GM03348 (cell line): Measurements from ENCODE around the gene PRDM16.
"Not testable (repeated sequence)": the region's sequence is repeated elsewhere in the genome, so short reads cannot be mapped to it uniquely, and the experiment has no call there.

Experiments used
- DNase-seq: peaks from one replicate; pipeline ENCODE4 v3.0.0; 2012; ENCODE audit warnings: low spot score

PRDM16 gene

GRCh38 chr1:3163356-3163755, 94.4 kb downstream of the PRDM16 start:
- no peak for DNase-seq

GRCh38 chr1:3164671-3165070, 95.7 kb downstream of the PRDM16 start:
- DNase-seq = no peak

GRCh38 chr1:3165189-3165588, 96.2 kb downstream of the PRDM16 start:
- not testable (repeated sequence) for DNase-seq

GRCh38 chr1:3166206-3166918, 97.4 kb downstream of the PRDM16 start:
- no peak for DNase-seq

- DNase-seq = no peak
Measured at GRCh38 chr1:3167255-3167654, 98.3 kb downstream of the PRDM16 start.

- DNase-seq = no peak
Measured at GRCh38 chr1:3168678-3169077, 99.7 kb downstream of the PRDM16 start.

DNA sequence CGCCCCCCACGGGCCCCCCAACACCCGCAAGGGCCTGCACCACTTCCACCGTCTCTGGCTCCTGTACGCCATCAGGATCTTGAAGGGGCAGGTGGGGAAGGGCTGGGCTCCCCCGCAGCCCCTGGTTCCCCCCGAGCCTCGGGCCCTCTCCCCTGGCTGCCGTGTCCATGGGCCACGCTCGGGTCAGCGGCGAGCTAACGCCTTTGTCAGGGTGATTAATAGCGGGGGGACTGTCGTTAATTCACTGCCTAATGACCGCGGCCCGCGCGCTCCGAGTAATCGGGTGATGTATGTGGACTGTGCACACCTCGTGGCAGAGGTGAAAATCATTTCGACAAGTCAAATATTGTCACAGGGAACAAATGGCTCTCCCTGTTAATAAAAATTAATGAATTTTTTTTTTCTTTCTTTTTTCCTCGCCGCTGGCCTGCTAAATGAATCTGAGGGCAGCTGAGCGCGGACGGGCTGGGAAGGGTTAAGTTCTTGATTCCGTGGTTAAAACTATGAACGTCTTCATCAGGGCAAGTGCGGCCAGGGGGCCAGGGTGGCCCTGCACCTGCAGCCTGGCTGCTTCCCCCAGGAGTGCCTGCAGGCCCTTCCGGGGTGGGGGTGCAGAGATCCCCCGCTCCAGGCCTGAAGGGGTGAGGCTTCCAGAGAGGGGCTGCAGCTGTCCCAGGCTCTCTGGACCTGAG, 100.8 kb downstream of the PRDM16 start:
- no peak for DNase-seq

- DNase-seq = peak; percentile 62
Measured at GRCh38 chr1:3170561-3171453, 101.8 kb downstream of the PRDM16 start.

- DNase-seq = no peak
Measured at GRCh38 chr1:3171761-3172160, 102.8 kb downstream of the PRDM16 start.

GRCh38 chr1:3172431-3173380, 103.7 kb downstream of the PRDM16 start:
- no peak for DNase-seq

DNA sequence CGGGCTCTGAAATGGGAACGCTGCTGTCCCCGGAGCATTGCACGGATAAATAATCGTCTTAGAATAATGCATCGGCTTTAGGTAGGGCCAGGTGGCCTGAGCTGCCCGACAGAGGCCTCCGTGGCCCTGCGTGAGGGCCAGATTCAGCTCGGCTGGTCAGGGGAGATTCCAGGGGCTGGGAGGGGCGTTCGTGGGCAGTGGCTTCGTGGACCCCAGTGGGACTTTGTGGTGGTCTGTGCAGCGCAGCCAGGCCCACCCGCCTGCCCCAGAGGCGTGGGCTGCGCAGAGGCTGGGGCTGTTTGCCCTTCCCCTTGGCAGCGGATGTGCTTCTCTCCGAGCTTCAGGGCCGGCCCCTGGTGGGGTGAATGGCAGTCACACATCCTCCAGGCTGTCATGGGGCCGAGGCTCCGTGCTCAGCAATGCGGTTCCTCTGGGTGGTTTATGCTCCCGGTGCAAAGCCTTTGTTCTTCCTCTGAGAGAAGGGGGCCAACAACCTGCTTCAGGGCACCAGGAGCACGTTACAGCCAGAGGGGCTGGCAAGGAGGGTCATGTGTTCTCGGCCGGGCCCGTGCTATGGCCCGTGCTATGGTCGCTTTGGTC, 104.5 kb downstream of the PRDM16 start:
- DNase-seq = no peak

- peak; percentile 73 for DNase-seq
Measured at GRCh38 chr1:3174487-3175247, 105.7 kb downstream of the PRDM16 start.

- no peak for DNase-seq
Measured at GRCh38 chr1:3175486-3175885, 106.5 kb downstream of the PRDM16 start.

DNA sequence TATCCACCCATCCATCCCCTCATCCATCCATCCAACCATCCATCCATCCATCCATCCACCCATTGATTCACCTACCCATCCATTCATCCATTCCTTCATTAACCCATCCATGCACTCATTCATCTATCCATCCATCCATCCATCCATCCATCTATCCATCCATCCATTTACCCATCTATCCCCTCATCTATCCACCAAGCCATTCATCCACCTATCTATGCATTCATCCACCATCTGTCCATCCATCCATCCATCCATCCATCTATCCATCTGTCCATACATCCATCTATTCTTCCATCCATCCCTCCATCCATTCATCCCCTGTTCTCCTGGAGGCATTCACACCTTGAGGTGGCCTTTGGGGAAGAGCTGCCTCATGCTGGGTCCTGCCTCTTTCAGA, 107.0 kb downstream of the PRDM16 start:
- no peak for DNase-seq

DNA sequence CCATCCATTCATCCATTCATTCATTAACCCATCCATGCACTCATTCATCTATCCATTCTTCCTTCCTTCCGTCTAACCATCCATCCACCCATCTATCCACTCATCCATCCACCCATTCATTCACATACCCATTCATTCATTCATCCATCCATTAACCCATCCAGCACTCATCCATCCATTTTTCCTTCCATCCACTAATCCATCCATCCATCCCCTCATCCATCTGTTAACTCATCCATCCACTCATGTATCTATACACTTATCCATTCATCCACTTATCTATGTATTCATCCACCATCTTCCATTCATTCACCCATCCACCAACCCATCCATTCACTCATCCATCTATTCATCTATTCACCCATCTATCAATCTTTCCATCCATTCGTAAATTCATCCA, 107.8 kb downstream of the PRDM16 start:
- DNase-seq = no peak

DNA sequence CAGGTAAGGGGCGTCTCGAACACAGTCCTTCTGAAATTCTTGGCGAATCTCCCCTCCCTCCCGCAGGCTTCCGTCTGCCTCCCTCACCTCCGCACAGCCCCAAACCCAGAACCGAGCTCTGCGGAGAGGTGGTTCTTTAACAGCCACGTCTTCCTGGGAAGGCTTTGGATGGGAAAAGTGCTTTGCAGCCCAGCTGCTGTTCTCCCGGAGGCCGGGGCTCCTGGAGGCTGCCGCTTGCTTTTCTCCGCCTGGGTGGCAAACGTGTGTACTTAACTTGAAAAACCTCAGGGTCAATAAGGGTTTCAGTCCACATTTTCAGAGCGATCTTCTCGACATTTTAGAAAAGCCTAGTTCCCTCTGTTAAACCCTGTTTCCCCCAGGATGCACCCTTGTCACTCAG, 109.3 kb downstream of the PRDM16 start:
- DNase-seq = no peak

DNA sequence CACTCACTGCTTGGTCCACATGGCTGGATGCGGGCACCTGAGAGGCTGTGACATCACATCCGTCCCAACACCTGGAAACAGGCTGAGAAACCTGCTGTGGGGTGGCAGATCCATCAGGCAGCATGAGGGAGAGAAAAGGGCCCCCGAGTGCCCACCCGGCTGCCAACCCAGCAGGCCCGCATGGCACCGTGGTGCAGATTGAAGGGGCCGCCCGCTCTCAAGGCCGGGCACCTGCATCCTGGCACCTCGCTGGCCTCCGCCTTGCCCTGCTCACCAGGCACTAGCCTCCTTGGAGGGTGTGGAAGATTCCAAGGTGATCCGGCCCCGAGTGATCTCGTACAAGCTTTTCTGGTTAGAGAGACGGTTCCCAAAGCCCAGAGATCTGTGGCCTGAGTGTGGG, 110.5 kb downstream of the PRDM16 start:
- DNase-seq = no peak

DNA sequence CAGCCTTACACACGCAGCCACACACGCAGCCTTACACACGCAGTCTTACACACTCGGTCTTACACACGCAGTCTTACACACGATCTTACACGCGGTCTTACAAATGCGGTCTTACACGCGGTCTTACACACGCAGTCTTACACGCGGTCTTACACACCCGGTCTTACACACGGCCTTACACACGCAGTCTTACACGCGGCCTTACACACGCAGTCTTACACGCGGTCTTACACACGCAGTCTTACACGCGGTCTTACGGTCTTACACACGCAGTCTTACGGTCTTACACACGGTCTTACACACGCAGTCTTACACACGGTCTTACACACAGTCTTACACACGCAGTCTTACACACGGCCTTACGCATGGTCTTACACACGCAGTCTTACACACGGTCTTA, 111.9 kb downstream of the PRDM16 start:
- DNase-seq = no peak

DNA sequence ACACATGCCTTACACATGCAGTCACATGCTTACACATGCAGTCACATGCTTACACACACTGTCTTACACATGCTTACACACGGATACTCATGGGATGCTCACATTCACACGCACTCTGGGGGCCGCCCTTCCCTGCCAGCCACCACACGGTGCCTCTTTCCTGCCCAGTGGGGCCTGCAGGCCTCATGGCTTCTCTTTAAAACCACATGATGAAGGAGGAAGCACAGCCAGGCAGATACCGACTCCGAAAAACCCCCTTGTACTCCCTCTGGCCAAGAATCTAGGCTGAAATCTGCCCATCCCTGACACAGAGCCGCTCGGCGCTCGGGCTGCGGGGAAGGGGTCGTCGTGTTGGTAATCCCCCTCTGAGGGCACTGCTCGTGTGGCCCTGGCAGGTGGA, 113.0 kb downstream of the PRDM16 start:
- no peak for DNase-seq

- DNase-seq = no peak
Measured at GRCh38 chr1:3183411-3183810, 114.4 kb downstream of the PRDM16 start.
